ENCODE data around the gene SLC6A19. TPM values are rescaled to one million over a fixed set of nuclear protein-coding genes. Genes with fewer than 3 reads are reported as not detected.
"Not testable (repeated sequence)": the region's sequence is repeated elsewhere in the genome, so short reads cannot be mapped to it uniquely, and the experiment has no call there.

The SLC6A19 gene
- total RNA-seq, 4 donors from 2014 or later = not detected

DNA sequence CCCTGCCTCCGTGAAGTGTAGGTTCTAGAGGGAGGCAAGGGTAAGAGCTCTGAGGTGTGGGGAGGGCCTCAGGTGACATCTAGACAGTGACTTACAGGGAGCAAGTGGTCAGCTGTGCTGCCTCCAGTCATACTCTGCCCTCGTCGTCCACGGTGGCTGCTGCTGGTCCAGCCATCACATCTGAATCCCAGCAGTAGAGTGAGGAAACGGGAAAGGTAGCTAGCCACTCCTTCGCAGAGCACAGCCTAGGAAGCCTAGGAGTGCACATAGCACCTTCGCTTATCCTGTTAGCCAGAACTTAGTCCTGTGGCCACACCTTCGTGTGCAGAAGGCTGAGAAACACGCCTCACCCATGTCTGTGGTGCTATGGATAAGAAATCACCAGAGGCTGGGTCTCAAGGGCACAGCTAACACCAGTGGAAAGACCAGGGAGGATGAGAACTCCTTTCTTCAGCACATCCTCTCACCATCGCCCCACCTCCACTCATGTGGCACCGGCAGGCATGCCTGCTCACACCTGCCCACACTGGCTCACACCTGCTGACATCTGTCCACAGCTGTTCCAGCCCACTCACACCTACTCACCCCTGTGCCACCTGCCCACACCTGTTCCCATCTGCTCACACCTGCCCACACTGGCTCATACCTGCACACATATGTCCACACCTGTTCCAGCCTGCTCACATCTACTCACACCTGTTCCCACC is 44.5 kb upstream of the SLC6A19 start:
- ATAC-seq (ENCODE audit: low FRiP score) (no peak), DNase-seq (ENCODE audit: low spot score) (no peak)
- TF ChIP-seq, protein P1, sequence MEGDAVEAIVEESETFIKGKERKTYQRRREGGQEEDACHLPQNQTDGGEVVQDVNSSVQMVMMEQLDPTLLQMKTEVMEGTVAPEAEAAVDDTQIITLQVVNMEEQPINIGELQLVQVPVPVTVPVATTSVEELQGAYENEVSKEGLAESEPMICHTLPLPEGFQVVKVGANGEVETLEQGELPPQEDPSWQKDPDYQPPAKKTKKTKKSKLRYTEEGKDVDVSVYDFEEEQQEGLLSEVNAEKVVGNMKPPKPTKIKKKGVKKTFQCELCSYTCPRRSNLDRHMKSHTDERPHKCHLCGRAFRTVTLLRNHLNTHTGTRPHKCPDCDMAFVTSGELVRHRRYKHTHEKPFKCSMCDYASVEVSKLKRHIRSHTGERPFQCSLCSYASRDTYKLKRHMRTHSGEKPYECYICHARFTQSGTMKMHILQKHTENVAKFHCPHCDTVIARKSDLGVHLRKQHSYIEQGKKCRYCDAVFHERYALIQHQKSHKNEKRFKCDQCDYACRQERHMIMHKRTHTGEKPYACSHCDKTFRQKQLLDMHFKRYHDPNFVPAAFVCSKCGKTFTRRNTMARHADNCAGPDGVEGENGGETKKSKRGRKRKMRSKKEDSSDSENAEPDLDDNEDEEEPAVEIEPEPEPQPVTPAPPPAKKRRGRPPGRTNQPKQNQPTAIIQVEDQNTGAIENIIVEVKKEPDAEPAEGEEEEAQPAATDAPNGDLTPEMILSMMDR (IDR thresholded peaks at IDR 0.05) = no peak

DNA sequence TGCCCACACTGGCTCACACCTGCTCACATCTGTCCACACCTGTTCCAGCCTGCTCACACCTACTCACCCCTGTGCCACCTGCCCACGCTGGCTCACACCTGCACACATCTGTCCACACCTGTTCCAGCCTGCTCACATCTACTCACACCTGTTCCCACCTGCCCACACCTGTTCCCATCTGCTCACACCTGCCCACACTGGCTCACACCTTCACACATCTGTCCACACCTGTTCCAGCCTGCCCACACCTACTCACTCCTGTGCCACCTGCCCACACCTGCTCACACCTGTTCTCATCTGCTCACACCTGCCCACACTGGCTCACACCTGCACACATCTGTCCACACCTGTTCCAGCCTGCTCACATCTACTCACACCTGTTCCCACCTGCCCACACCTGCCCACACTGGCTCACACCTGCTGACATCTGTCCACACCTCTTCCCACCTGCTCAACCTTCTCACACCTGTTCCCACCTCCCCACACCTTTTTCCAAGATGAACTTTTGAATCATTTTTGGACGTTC is 43.9 kb upstream of the SLC6A19 start:
- not testable (repeated sequence) for DNase-seq (ENCODE audit: low spot score); ATAC-seq (ENCODE audit: low FRiP score)

DNA sequence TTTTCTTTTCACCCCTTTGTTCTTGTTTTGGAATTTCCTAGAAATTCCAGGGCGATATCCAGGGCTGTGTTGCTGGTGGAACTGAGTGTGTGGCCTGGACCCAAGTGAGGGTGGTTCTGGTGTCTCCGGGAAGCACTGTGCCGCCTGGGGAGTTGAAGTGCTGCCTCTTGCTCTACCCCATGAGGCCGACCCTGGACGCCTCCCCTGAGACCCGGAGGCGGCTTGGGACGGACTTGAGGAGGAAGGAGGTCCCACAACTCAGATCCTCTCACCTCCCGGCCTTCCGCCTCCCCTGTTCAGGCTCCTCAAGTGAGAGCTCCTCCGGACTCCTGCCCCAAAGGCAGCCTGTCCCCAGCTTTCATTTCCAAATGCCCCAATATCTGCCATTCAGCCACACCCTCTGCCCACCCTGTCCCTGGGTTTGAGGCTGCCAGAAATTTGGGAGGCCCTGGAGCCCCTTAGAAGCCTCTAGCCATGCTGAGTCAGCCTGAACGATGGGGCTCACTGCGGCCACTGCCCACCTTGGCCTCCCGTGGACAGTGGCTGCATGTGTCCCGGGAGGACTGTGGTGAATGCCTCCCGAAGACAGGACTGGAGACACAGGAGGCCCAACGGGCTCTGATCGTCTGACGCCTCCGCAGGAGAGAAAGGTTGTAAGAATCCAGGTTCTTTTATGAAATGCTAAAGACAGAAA is 42.6 kb upstream of the SLC6A19 start:
- ATAC-seq (ENCODE audit: low FRiP score) (no peak), DNase-seq (ENCODE audit: low spot score) (no peak)
- TF ChIP-seq, protein P1 (IDR thresholded peaks at IDR 0.05) = no peak

GRCh38 chr5:1159341-1159675 is 42.1 kb upstream of the SLC6A19 start:
- TF ChIP-seq, protein P1 (IDR thresholded peaks at IDR 0.05) = no peak
- DNase-seq (ENCODE audit: low spot score) (no peak), ATAC-seq (ENCODE audit: low FRiP score) (no peak)

DNA sequence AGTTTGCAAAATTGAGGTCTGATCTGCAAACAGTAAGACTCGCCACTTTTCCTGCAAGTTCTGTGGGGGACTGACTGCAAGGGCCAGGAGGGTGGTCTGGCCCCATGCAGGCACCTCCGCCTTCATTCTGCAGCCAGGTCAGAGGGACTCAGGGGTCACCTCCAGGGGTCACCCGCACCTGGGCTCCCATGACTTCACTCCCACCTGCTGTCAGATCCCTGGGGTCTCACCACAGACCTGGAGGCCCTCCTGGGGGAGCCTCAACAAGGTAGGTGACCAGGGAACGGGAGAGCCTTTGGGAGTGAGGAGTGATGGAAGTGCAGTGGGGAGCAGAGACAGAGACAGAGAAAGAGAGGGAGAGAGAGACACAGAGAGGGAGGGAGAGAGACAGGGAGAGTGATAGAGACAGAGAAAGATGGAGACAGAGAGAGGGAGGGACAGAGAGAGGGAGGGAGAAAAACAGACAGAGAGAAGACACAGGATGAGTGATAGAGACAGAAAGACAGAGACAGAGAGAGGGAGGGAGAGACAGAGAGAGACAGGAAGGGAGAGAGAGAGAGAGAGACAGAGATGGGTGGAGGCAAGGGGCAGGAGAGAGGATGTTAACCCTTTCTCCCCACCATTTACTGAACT is 41.5 kb upstream of the SLC6A19 start:
- ATAC-seq (ENCODE audit: low FRiP score) (no peak), DNase-seq (ENCODE audit: low spot score) (no peak)
- TF ChIP-seq, protein P1 (IDR thresholded peaks at IDR 0.05) = no peak

GRCh38 chr5:1161108-1161832 is 40.1 kb upstream of the SLC6A19 start:
- DNase-seq (ENCODE audit: low spot score) (no peak), ATAC-seq (ENCODE audit: low FRiP score) (no peak)
- TF ChIP-seq, protein P1 (IDR thresholded peaks at IDR 0.05) = no peak

- TF ChIP-seq, protein P1 (IDR thresholded peaks at IDR 0.05) = no peak
- ATAC-seq (ENCODE audit: low FRiP score) = no peak
- DNase-seq (ENCODE audit: low spot score) = no peak
These were observed 39.6 kb upstream of the SLC6A19 start for GRCh38 chr5:1161833-1162229.
